Stimulated activated CD8-positive, alpha-beta memory T cell treated with anti-CD3 and anti-CD28 coated beads, Interleukin-4, amount 100 ng/mL, for 24 hours (primary cell): ENCODE data around the gene HCN2.

Experiments used
- DNase-seq: peaks from one replicate; pipeline ENCODE4 v3.0.0-alpha.2; 2020; ENCODE audit warnings: low read depth

The HCN2 gene

GRCh38 chr19:640606-641189 lies 51.0 kb downstream of the HCN2 start:
- DNase-seq = no peak

- DNase-seq = no peak
Measured at GRCh38 chr19:641702-642101, 52.0 kb downstream of the HCN2 start.

GRCh38 chr19:642767-643727 lies 53.4 kb downstream of the HCN2 start:
- no peak for DNase-seq

- DNase-seq = no peak
Measured at GRCh38 chr19:643736-644135, 54.1 kb downstream of the HCN2 start.

- DNase-seq = no peak
Measured at GRCh38 chr19:644363-644762, 54.7 kb downstream of the HCN2 start.

GRCh38 chr19:644789-645188 lies 55.1 kb downstream of the HCN2 start:
- no peak for DNase-seq

- DNase-seq = no peak
Measured at GRCh38 chr19:645912-646778, 56.5 kb downstream of the HCN2 start.

GRCh38 chr19:646779-647565 lies 57.3 kb downstream of the HCN2 start:
- no peak for DNase-seq

- no peak for DNase-seq
Measured at GRCh38 chr19:647566-648284, 58.0 kb downstream of the HCN2 start.

- no peak for DNase-seq
Measured at GRCh38 chr19:648305-648704, 58.6 kb downstream of the HCN2 start.

- DNase-seq = no peak
Measured at GRCh38 chr19:648904-649801, 59.5 kb downstream of the HCN2 start.

- DNase-seq = no peak
Measured at GRCh38 chr19:650121-650520, 60.4 kb downstream of the HCN2 start.

- DNase-seq = no peak
Measured at GRCh38 chr19:651114-651818, 61.6 kb downstream of the HCN2 start.

GRCh38 chr19:651991-652390 lies 62.3 kb downstream of the HCN2 start:
- no peak for DNase-seq

- DNase-seq = no peak
Measured at GRCh38 chr19:652467-653389, 63.0 kb downstream of the HCN2 start.

- no peak for DNase-seq
Measured at GRCh38 chr19:653425-653824, 63.7 kb downstream of the HCN2 start.

GRCh38 chr19:655691-656090 lies 66.0 kb downstream of the HCN2 start:
- DNase-seq = no peak
